CD1c-positive myeloid dendritic cell (primary cell): ENCODE data around the gene KIR2DL4.
"Not testable (repeated sequence)": the region's sequence is repeated elsewhere in the genome, so short reads cannot be mapped to it uniquely, and the experiment has no call there.

Experiments
- DNase-seq: peaks from one replicate; pipeline ENCODE4 v3.0.0-alpha.2; 2016; ENCODE audit errors: extremely low spot score

The KIR2DL4 gene

GRCh38 chr19:54803410-54803809 lies at the start of gene KIR2DL4:
TSS of gene KIR2DL4 (plus strand) at chr19:54803610. CDS start at chr19:54803652, 42 bp downstream.
- DNase-seq, result no peak

- DNase-seq, result not testable (repeated sequence)
Observed at GRCh38 chr19:54756204-54757110, 47.0 kb upstream of the KIR2DL4 start.

- peak; percentile 30 for DNase-seq
Observed at GRCh38 chr19:54758577-54758976, 44.8 kb upstream of the KIR2DL4 start.

GRCh38 chr19:54764219-54764618 lies 39.2 kb upstream of the KIR2DL4 start:
- peak; percentile 56 for DNase-seq

- DNase-seq, result not testable (repeated sequence)
Observed at GRCh38 chr19:54766464-54766863, 36.9 kb upstream of the KIR2DL4 start.

GRCh38 chr19:54769646-54770045 lies 33.8 kb upstream of the KIR2DL4 start, which contains the start of gene KIR2DL1:
TSS of gene KIR2DL1 (plus strand) at chr19:54769793. CDS start at chr19:54769851, 58 bp downstream.
- DNase-seq, result not testable (repeated sequence)

GRCh38 chr19:54770511-54770910 lies 32.9 kb upstream of the KIR2DL4 start:
- not testable (repeated sequence) for DNase-seq

- not testable (repeated sequence) for DNase-seq
Observed at GRCh38 chr19:54771018-54771960, 32.1 kb upstream of the KIR2DL4 start.

- DNase-seq, result not testable (repeated sequence)
Observed at GRCh38 chr19:54772666-54773065, 30.7 kb upstream of the KIR2DL4 start.

- not testable (repeated sequence) for DNase-seq
Observed at GRCh38 chr19:54775095-54775815, 28.2 kb upstream of the KIR2DL4 start.

GRCh38 chr19:54775830-54776229 lies 27.6 kb upstream of the KIR2DL4 start:
- DNase-seq, result not testable (repeated sequence)

- not testable (repeated sequence) for DNase-seq
Observed at GRCh38 chr19:54777851-54778250, 25.6 kb upstream of the KIR2DL4 start.

GRCh38 chr19:54778896-54779295 lies 24.5 kb upstream of the KIR2DL4 start:
- peak; percentile 40 for DNase-seq

GRCh38 chr19:54782916-54783315 lies 20.5 kb upstream of the KIR2DL4 start:
- DNase-seq, result not testable (repeated sequence)

- not testable (repeated sequence) for DNase-seq
Observed at GRCh38 chr19:54786091-54786723, 17.2 kb upstream of the KIR2DL4 start.

- DNase-seq, result not testable (repeated sequence)
Observed at GRCh38 chr19:54788154-54788553, 15.3 kb upstream of the KIR2DL4 start.

- no peak for DNase-seq
Observed at GRCh38 chr19:54790711-54791110, 12.7 kb upstream of the KIR2DL4 start.

GRCh38 chr19:54791476-54791875 lies 11.9 kb upstream of the KIR2DL4 start:
- no peak for DNase-seq

- peak; percentile 37 for DNase-seq
Observed at GRCh38 chr19:54792814-54793213, 10.6 kb upstream of the KIR2DL4 start.

GRCh38 chr19:54795758-54796157 lies 7.7 kb upstream of the KIR2DL4 start:
- DNase-seq, result peak; percentile 51

GRCh38 chr19:54804101-54804500 lies 691 bp downstream of the KIR2DL4 start:
- DNase-seq, result no peak
